HG02970 (cell line): ENCODE results near the gene UBN1.

Experiments
- ATAC-seq: cut with Tn5 transposase; IDR thresholded peaks from one replicate; pipeline ENCODE4 v1.9.1; 2021; ENCODE audit warnings: mild to moderate bottlenecking, moderate library complexity, moderate number of reproducible peaks; ENCODE audit not compliant: unreplicated experiment, low FRiP score

The UBN1 gene

GRCh38 chr16:4900036-4900435 is 52.8 kb downstream of the UBN1 start:
- ATAC-seq, result no peak

GRCh38 chr16:4900750-4901149 is 53.5 kb downstream of the UBN1 start:
- ATAC-seq, result no peak

- no peak for ATAC-seq
Measured at GRCh38 chr16:4902038-4902437, 54.8 kb downstream of the UBN1 start.

- no peak for ATAC-seq
Measured at GRCh38 chr16:4904108-4904941, 57.0 kb downstream of the UBN1 start.

- no peak for ATAC-seq
Measured at GRCh38 chr16:4904942-4905615, 57.8 kb downstream of the UBN1 start.

- no peak for ATAC-seq
Measured at GRCh38 chr16:4908854-4909401, 61.6 kb downstream of the UBN1 start.

- ATAC-seq, result no peak
Measured at GRCh38 chr16:4909825-4910224, 62.5 kb downstream of the UBN1 start.

GRCh38 chr16:4910828-4911227 is 63.5 kb downstream of the UBN1 start:
- no peak for ATAC-seq

- no peak for ATAC-seq
Measured at GRCh38 chr16:4911970-4912386, 64.7 kb downstream of the UBN1 start.

GRCh38 chr16:4913130-4913773 is 66.0 kb downstream of the UBN1 start:
- no peak for ATAC-seq

GRCh38 chr16:4913774-4914525 is 66.7 kb downstream of the UBN1 start:
- no peak for ATAC-seq

- ATAC-seq, result no peak
Measured at GRCh38 chr16:4914528-4915225, 67.4 kb downstream of the UBN1 start.

GRCh38 chr16:4915226-4915761 is 68.0 kb downstream of the UBN1 start:
- no peak for ATAC-seq

GRCh38 chr16:4917117-4917516 is 69.8 kb downstream of the UBN1 start:
- ATAC-seq, result no peak

GRCh38 chr16:4918781-4919251 is 71.5 kb downstream of the UBN1 start:
- no peak for ATAC-seq

GRCh38 chr16:4920826-4921225 is 73.5 kb downstream of the UBN1 start:
- no peak for ATAC-seq

- ATAC-seq, result no peak
Measured at GRCh38 chr16:4922721-4923342, 75.6 kb downstream of the UBN1 start.

- no peak for ATAC-seq
Measured at GRCh38 chr16:4923853-4924252, 76.6 kb downstream of the UBN1 start.
